H1 (cell line): ENCODE measurements around the gene AGXT2. TPM values are rescaled to one million over a fixed set of nuclear protein-coding genes. Genes with fewer than 3 reads are reported as not detected.

ENCODE experiments used
- RFX5 ChIP-seq: IDR thresholded peaks from 2 replicates; pipeline ENCODE4 v1.6.1; 2011; ENCODE audit warnings: low read depth, low read length, improper control_type of control experiment, borderline replicate concordance
- SP1 ChIP-seq: IDR thresholded peaks from 2 replicates; pipeline ENCODE4 v1.6.1; 2011; ENCODE audit warnings: low read depth, low read length
- polyA plus RNA-seq, 7 experiments: library from polyadenylated mRNA; depleted of rRNA in 3 of 7; stranded (reverse) in 5 of 7; unstranded in 2 of 7; fragments of >200 nt in 5 of 7; fragments of 200-250 nt in 2 of 7; gene quantifications; 1 replicate in 5 of 7; 2 replicates in 1 of 7; 4 replicates in 1 of 7; pipeline versions ENCODE4 v1.2.1 to v1.2.3, GENCODE V29; 2011 to 2013; ENCODE audit warnings: missing spikeins in 2 of 7, mixed read lengths in 2 of 7
- total RNA-seq: library from RNA; stranded (reverse); fragmentation: NEBNext Ultra II Directional; extraction: Animal tissue kit (Norgen Biotek cat#: 25700); gene quantifications from 2 replicates; pipeline ENCODE4 v1.2.1, GENCODE V29; 2021

The AGXT2 gene
- total and polyA plus RNA-seq, 2 of the 8 experiments (the other 6 are each of a cell fraction or from before 2014, with no cell fraction given): not detected

DNA sequence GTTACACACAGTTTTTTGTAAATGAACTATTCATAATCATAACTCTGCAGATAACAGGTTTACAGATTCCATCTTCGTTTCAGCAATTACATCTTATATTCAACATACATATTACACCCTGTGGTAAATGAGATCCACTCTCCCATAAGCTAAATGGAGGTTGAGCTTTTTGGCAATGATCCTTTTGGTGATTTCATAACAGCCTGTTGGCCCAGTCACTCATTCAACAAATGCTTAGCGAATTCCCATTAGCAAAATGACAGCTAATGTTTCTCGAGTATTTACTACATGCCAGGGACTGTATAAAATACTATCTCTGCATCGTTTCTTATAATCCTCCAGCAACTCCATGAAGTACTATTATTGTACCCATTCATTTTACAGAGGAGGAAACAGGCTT, 25.4 kb upstream of the AGXT2 start (continued):
- no peak for TF ChIP-seq RFX5
- TF ChIP-seq SP1: no peak
- TF ChIP-seq, all 59 proteins: peak for 0
